HG03565 (cell line): Measurements from ENCODE around the gene ACSL1.
"Not testable (repeated sequence)": the region's sequence is repeated elsewhere in the genome, so short reads cannot be mapped to it uniquely, and the experiment has no call there.

Experiments
- ATAC-seq: cut with Tn5 transposase; IDR thresholded peaks from one replicate; pipeline ENCODE4 v1.9.1; 2021; ENCODE audit warnings: mild to moderate bottlenecking, moderate library complexity; ENCODE audit not compliant: unreplicated experiment

ACSL1 gene

GRCh38 chr4:184793735-184794355, 31.9 kb downstream of the ACSL1 start:
- ATAC-seq = no peak

- ATAC-seq = no peak
These were observed 32.7 kb downstream of the ACSL1 start for GRCh38 chr4:184792950-184793555.

- ATAC-seq = no peak
These were observed 33.4 kb downstream of the ACSL1 start for GRCh38 chr4:184792334-184792733.

- no peak for ATAC-seq
These were observed 34.9 kb downstream of the ACSL1 start for GRCh38 chr4:184790826-184791225.

GRCh38 chr4:184787766-184788503, 37.8 kb downstream of the ACSL1 start:
- no peak for ATAC-seq

GRCh38 chr4:184785813-184786212, 40.0 kb downstream of the ACSL1 start:
- no peak for ATAC-seq

GRCh38 chr4:184784628-184785257, 41.0 kb downstream of the ACSL1 start:
- no peak for ATAC-seq

GRCh38 chr4:184782731-184783373, 42.9 kb downstream of the ACSL1 start:
- no peak for ATAC-seq

- ATAC-seq = not testable (repeated sequence)
These were observed 46.6 kb downstream of the ACSL1 start for GRCh38 chr4:184779160-184779559.

GRCh38 chr4:184778325-184778724, 47.4 kb downstream of the ACSL1 start:
- no peak for ATAC-seq

GRCh38 chr4:184776821-184777220, 48.9 kb downstream of the ACSL1 start:
- ATAC-seq = no peak

GRCh38 chr4:184775854-184776555, 49.8 kb downstream of the ACSL1 start:
- no peak for ATAC-seq

GRCh38 chr4:184774152-184774551, 51.6 kb downstream of the ACSL1 start:
- ATAC-seq = no peak

- no peak for ATAC-seq
These were observed 54.4 kb downstream of the ACSL1 start for GRCh38 chr4:184771416-184771815.

GRCh38 chr4:184769141-184769765, 56.5 kb downstream of the ACSL1 start:
- ATAC-seq = no peak

GRCh38 chr4:184768296-184768695, 57.5 kb downstream of the ACSL1 start:
- no peak for ATAC-seq

- ATAC-seq = no peak
These were observed 59.3 kb downstream of the ACSL1 start for GRCh38 chr4:184766446-184766845.

- no peak for ATAC-seq
These were observed 60.1 kb downstream of the ACSL1 start for GRCh38 chr4:184765473-184766340.

- no peak for ATAC-seq
These were observed 61.2 kb downstream of the ACSL1 start for GRCh38 chr4:184764601-184765000.
